Mesenchymal stem cell (in vitro differentiated cells and primary cell): ENCODE data around the gene CCDC174.

Source experiments
- DNase-seq: peaks from one replicate; pipeline ENCODE4 v3.0.0-alpha.2; 2013
- H2AFZ ChIP-seq: one replicate; pipeline ENCODE4 v1.6.1; 2013; ENCODE audit warnings: low read depth, mild to moderate bottlenecking, control low read depth, inconsistent platforms, low read length, moderate library complexity
- H2AK5ac ChIP-seq: 2 replicates; pipeline ENCODE4 v1.6.1; 2013; ENCODE audit warnings: low read length, moderate library complexity, mild to moderate bottlenecking, inconsistent platforms; ENCODE audit not compliant: severe bottlenecking
- H2BK120ac ChIP-seq: one replicate; pipeline ENCODE4 v1.6.1; 2013; ENCODE audit warnings: low read depth, mild to moderate bottlenecking, inconsistent platforms, low read length, moderate library complexity
- H2BK12ac ChIP-seq, 2 experiments: one replicate each; pipeline ENCODE4 v1.6.1; 2013; ENCODE audit warnings: inconsistent platforms in 2 of 2, low read length in 2 of 2, mild to moderate bottlenecking in 2 of 2, moderate library complexity in 2 of 2, control low read depth in 1 of 2
- H2BK15ac ChIP-seq: one replicate; pipeline ENCODE4 v1.6.1; 2013; ENCODE audit warnings: mild to moderate bottlenecking, low read depth, inconsistent platforms; ENCODE audit not compliant: poor library complexity, severe bottlenecking
- H2BK5ac ChIP-seq: 2 replicates; pipeline ENCODE4 v1.6.1; 2013; ENCODE audit warnings: low read depth, mild to moderate bottlenecking, low read length, control low read depth, inconsistent platforms; ENCODE audit not compliant: poor library complexity, severe bottlenecking
- H3K14ac ChIP-seq, 2 experiments: one replicate each; pipeline ENCODE4 v1.6.1; 2013; ENCODE audit warnings: inconsistent platforms in 2 of 2, low read length in 2 of 2, control low read depth in 1 of 2, mild to moderate bottlenecking in 1 of 2, moderate library complexity in 1 of 2
- H3K18ac ChIP-seq, 2 experiments: one replicate each; pipeline ENCODE4 v1.6.1; 2013; ENCODE audit warnings: inconsistent platforms in 2 of 2, low read length in 2 of 2, control low read depth in 1 of 2, low read depth in 1 of 2, mild to moderate bottlenecking in 1 of 2
- H3K23ac ChIP-seq, 2 experiments: one replicate each; pipeline ENCODE4 v1.6.1; 2013; ENCODE audit warnings: inconsistent platforms in 2 of 2, low read length in 2 of 2, mild to moderate bottlenecking in 2 of 2, moderate library complexity in 2 of 2, control low read depth in 1 of 2
- H3K27ac ChIP-seq: 2 replicates; pipeline ENCODE4 v1.5.1; 2013; ENCODE audit warnings: mild to moderate bottlenecking, moderate library complexity, low read length, control low read depth, inconsistent platforms; ENCODE audit not compliant: poor library complexity, severe bottlenecking
- H3K27me3 ChIP-seq, 2 experiments: 2 replicates each; pipeline versions ENCODE4 v1.6.1 to v1.7.0; 2013; ENCODE audit warnings: low read length in 2 of 2, mild to moderate bottlenecking in 2 of 2, moderate library complexity in 2 of 2, control low read depth in 1 of 2, inconsistent platforms in 1 of 2; ENCODE audit not compliant: control insufficient read depth in 1 of 2, insufficient read depth in 1 of 2
- H3K36me3 ChIP-seq, 2 experiments: 2 replicates each; pipeline versions ENCODE4 v1.6.1 to v1.7.0; 2013; ENCODE audit warnings: low read length in 2 of 2, control low read depth in 1 of 2, inconsistent platforms in 1 of 2, low read depth in 1 of 2, mild to moderate bottlenecking in 1 of 2; ENCODE audit not compliant: insufficient read depth in 2 of 2, control insufficient read depth in 1 of 2
- H3K4ac ChIP-seq, 2 experiments: one replicate each; pipeline ENCODE4 v1.6.1; 2013; ENCODE audit warnings: inconsistent platforms in 2 of 2, low read length in 2 of 2, mild to moderate bottlenecking in 2 of 2, moderate library complexity in 2 of 2, control low read depth in 1 of 2, low read depth in 1 of 2
- H3K4me1 ChIP-seq: 2 replicates; pipeline ENCODE4 v1.6.1; 2013; ENCODE audit warnings: low read depth, low read length, control low read depth; ENCODE audit not compliant: control insufficient read depth, insufficient read depth
- H3K4me2 ChIP-seq: 2 replicates; pipeline ENCODE4 v1.6.1; 2013; ENCODE audit warnings: low read length, mild to moderate bottlenecking, inconsistent platforms; ENCODE audit not compliant: poor library complexity, severe bottlenecking
- H3K4me3 ChIP-seq, 2 experiments: 2 replicates each; pipeline versions ENCODE4 v1.5.1 to v1.7.0; 2013; ENCODE audit warnings: low read length in 2 of 2, mild to moderate bottlenecking in 2 of 2, control low read depth in 1 of 2, low read depth in 1 of 2; ENCODE audit not compliant: insufficient read depth in 1 of 2
- H3K79me1 ChIP-seq: replicated peaks from 2 replicates; pipeline ENCODE4 v1.6.1; 2013; ENCODE audit warnings: mild to moderate bottlenecking, control low read depth, low read length, inconsistent platforms; ENCODE audit not compliant: poor library complexity, severe bottlenecking
- H3K9ac ChIP-seq: 2 replicates; pipeline ENCODE4 v1.7.0; 2013; ENCODE audit warnings: mild to moderate bottlenecking, low read length, moderate library complexity
- H3K9me3 ChIP-seq: 2 replicates; pipeline ENCODE4 v1.7.0; 2013; ENCODE audit warnings: mild to moderate bottlenecking, low read length; ENCODE audit not compliant: control insufficient read depth
- H4K8ac ChIP-seq: one replicate; pipeline ENCODE4 v1.6.1; 2013; ENCODE audit warnings: inconsistent platforms, mild to moderate bottlenecking, low read length, moderate library complexity
- H4K91ac ChIP-seq: one replicate; pipeline ENCODE4 v1.6.1; 2013; ENCODE audit warnings: mild to moderate bottlenecking, low read length, inconsistent platforms
- WGBS: methylation state at CpG from one replicate; pipeline ENCODE4 v1.1.7; 2013; ENCODE audit warnings: mixed read lengths; 5-methylcytosine and 5-hydroxymethylcytosine counted together

Gene CCDC174

GRCh38 chr3:14698601-14699244 is 47.2 kb downstream of the CCDC174 start:
- Histone ChIP-seq H3K9me3 (no peaks in the 10 kb centered on the region), H3K4me1 (no peaks in the 10 kb centered on the region), H3K9ac (no peak overlapping the region), H3K4ac (no peak overlapping the region), H3K14ac (no peak overlapping the region), H3K4me3 (no peak overlapping the region), H2BK5ac (no peak overlapping the region), H4K91ac (no peak overlapping the region), H3K27ac (no peak overlapping the region), H2BK15ac (no peak overlapping the region), H4K8ac (no peak overlapping the region), H2AK5ac (no peak overlapping the region), H2BK12ac (no peak overlapping the region), H2AFZ (no peak overlapping the region), H3K36me3 (no peaks in the 10 kb centered on the region), H3K18ac (no peak overlapping the region), H2BK120ac (no peak overlapping the region), H3K4me2 (no peak overlapping the region), H3K27me3 (no peaks in the 10 kb centered on the region), H3K79me1 (no peaks in the 10 kb centered on the region), H3K23ac (no peak overlapping the region)
- DNase-seq, result no peak
- 89% methylated on average over 1 of the region's 1 CpG for WGBS

GRCh38 chr3:14699643-14700042 is 48.1 kb downstream of the CCDC174 start:
- no peak overlapping the region for H2AK5ac ChIP-seq
- H3K79me1 ChIP-seq, result no peaks in the 10 kb centered on the region
- H3K36me3 ChIP-seq, result no peaks in the 10 kb centered on the region
- H3K14ac ChIP-seq, result no peak overlapping the region
- no peak overlapping the region for H3K27ac ChIP-seq
- H2BK15ac ChIP-seq, result no peak overlapping the region
- no peak overlapping the region for H2AFZ ChIP-seq
- H3K9me3 ChIP-seq, result no peaks in the 10 kb centered on the region
- no peak overlapping the region for H2BK5ac ChIP-seq
- H4K8ac ChIP-seq, result no peak overlapping the region
- H3K4me2 ChIP-seq, result no peak overlapping the region
- no peak overlapping the region for H3K4me3 ChIP-seq
- 75% methylated on average over 1 of the region's 1 CpG for WGBS
- no peak overlapping the region for H3K4ac ChIP-seq
- no peak for DNase-seq
- H3K27me3 ChIP-seq, result no peaks in the 10 kb centered on the region
- no peaks in the 10 kb centered on the region for H3K4me1 ChIP-seq
- no peak overlapping the region for H3K9ac ChIP-seq
- H2BK120ac ChIP-seq, result no peak overlapping the region
- no peak overlapping the region for H3K23ac ChIP-seq
- no peak overlapping the region for H3K18ac ChIP-seq
- H2BK12ac ChIP-seq, result no peak overlapping the region
- no peak overlapping the region for H4K91ac ChIP-seq

GRCh38 chr3:14700891-14701290 is 49.3 kb downstream of the CCDC174 start:
- Histone ChIP-seq H2AK5ac (no peak overlapping the region), H3K27me3 (no peaks in the 10 kb centered on the region), H3K23ac (no peak overlapping the region), H3K79me1 (no peaks in the 10 kb centered on the region), H4K91ac (no peak overlapping the region), H2BK5ac (no peak overlapping the region), H3K4me1 (no peaks in the 10 kb centered on the region), H3K18ac (no peak overlapping the region), H3K9me3 (no peaks in the 10 kb centered on the region), H3K4ac (no peak overlapping the region), H3K9ac (no peak overlapping the region), H2BK120ac (no peak overlapping the region), H3K14ac (no peak overlapping the region), H4K8ac (no peak overlapping the region), H3K36me3 (no peaks in the 10 kb centered on the region), H3K4me3 (no peak overlapping the region), H3K4me2 (no peak overlapping the region), H2BK15ac (no peak overlapping the region), H3K27ac (no peak overlapping the region), H2BK12ac (no peak overlapping the region), H2AFZ (no peak overlapping the region)
- DNase-seq, result no peak
- 66% methylated on average over 3 of the region's 3 CpGs for WGBS

GRCh38 chr3:14701676-14702075 is 50.1 kb downstream of the CCDC174 start:
- Histone ChIP-seq H3K27ac (no peak overlapping the region), H3K23ac (no peak overlapping the region), H3K4me2 (no peak overlapping the region), H3K9ac (no peak overlapping the region), H2AK5ac (no peak overlapping the region), H3K79me1 (no peaks in the 10 kb centered on the region), H2AFZ (no peak overlapping the region), H4K91ac (no peak overlapping the region), H3K14ac (no peak overlapping the region), H3K4ac (no peak overlapping the region), H2BK12ac (no peak overlapping the region), H2BK15ac (no peak overlapping the region), H3K36me3 (no peaks in the 10 kb centered on the region), H3K4me3 (no peak overlapping the region), H2BK120ac (no peak overlapping the region), H3K9me3 (no peaks in the 10 kb centered on the region), H3K4me1 (no peaks in the 10 kb centered on the region), H2BK5ac (no peak overlapping the region), H3K18ac (no peak overlapping the region), H3K27me3 (no peaks in the 10 kb centered on the region), H4K8ac (no peak overlapping the region)
- DNase-seq, result no peak
- WGBS, result 75% methylated on average over 4 of the region's 4 CpGs
